HepG2 (cell line): ENCODE results near the gene CACNA1D.

Experiments
- CEBPZ ChIP-seq: IDR thresholded peaks from 2 replicates; pipeline ENCODE4 v1.6.1; 2012; ENCODE audit warnings: low read length, improper control_type of control experiment
- CREM ChIP-seq, 2 experiments: sonication (generic) in 1 of 2; formaldehyde crosslinking in 1 of 2; IDR thresholded peaks; 2 replicates each; pipeline versions ENCODE4 v1.4.0 to v1.6.1; 2016 to 2020; ENCODE audit warnings: antibody characterized with exemption in 1 of 2, mild to moderate bottlenecking in 1 of 2, missing genetic modification reagents in 1 of 2
- CTCF ChIP-seq: sonication (generic); formaldehyde crosslinking; IDR thresholded peaks from 2 replicates; pipeline ENCODE4 v1.5.0; 2020; ENCODE audit warnings: mild to moderate bottlenecking, missing genetic modification reagents, moderate library complexity
- EP300 ChIP-seq, 3 experiments: sonication (generic) in 1 of 3; formaldehyde crosslinking in 1 of 3; IDR thresholded peaks; 2 replicates each; pipeline versions ENCODE4 v1.5.1 to v1.6.1; 2011 to 2020; ENCODE audit warnings: low read depth in 2 of 3, low read length in 2 of 3, borderline replicate concordance in 1 of 3, improper control_type of control experiment in 1 of 3, mild to moderate bottlenecking in 1 of 3, missing genetic modification reagents in 1 of 3, moderate library complexity in 1 of 3
- GABPA ChIP-seq, 2 experiments: IDR thresholded peaks; 2 replicates each; pipeline ENCODE4 v1.6.1; 2011 to 2016; ENCODE audit warnings: low read depth in 2 of 2, low read length in 1 of 2, missing biosample characterization in 1 of 2, missing genetic modification characterization in 1 of 2
- MAFG ChIP-seq: sonication (generic); formaldehyde crosslinking; IDR thresholded peaks from 2 replicates; pipeline ENCODE4 v1.5.1; 2020; ENCODE audit warnings: mild to moderate bottlenecking, missing genetic modification reagents
- POLR2A ChIP-seq, 2 experiments: IDR thresholded peaks; 2 replicates each; pipeline ENCODE4 v1.6.1; 2011; ENCODE audit warnings: low read depth in 2 of 2, low read length in 2 of 2, mild to moderate bottlenecking in 1 of 2, moderate library complexity in 1 of 2; ENCODE audit not compliant: insufficient read depth in 1 of 2
- SETDB1 ChIP-seq: sonication (generic); formaldehyde crosslinking; IDR thresholded peaks from 2 replicates; pipeline ENCODE4 v1.5.1; 2020; ENCODE audit warnings: missing genetic modification reagents, mild to moderate bottlenecking, borderline replicate concordance
- TP53 ChIP-seq: sonication (generic); formaldehyde crosslinking; conservative IDR thresholded peaks from 2 replicates; pipeline ENCODE4 v1.4.0; 2020; ENCODE audit warnings: missing genetic modification reagents
- ZBTB8A ChIP-seq: sonication (generic); formaldehyde crosslinking; IDR thresholded peaks from 2 replicates; pipeline ENCODE4 v1.4.0; 2020; ENCODE audit warnings: mild to moderate bottlenecking, low read depth, missing genetic modification reagents, borderline replicate concordance
- ZC3H13 ChIP-seq: sonication (generic); formaldehyde crosslinking; IDR thresholded peaks from 2 replicates; pipeline ENCODE4 v1.8.1; 2023; ENCODE audit warnings: mild to moderate bottlenecking, missing genetic modification reagents, moderate library complexity
- ZNF841 ChIP-seq: sonication (generic); formaldehyde crosslinking; IDR thresholded peaks from 2 replicates; pipeline ENCODE4 v1.8.1; 2023; ENCODE audit warnings: missing genetic modification reagents, borderline replicate concordance
- ZNF891 ChIP-seq: sonication (generic); formaldehyde crosslinking; IDR thresholded peaks from 2 replicates; pipeline ENCODE4 v1.5.0; 2020; ENCODE audit warnings: mild to moderate bottlenecking, missing genetic modification reagents

GRCh38 chr3:53807117-53807810 lies 312.9 kb downstream of the CACNA1D start:
- no peak for TF ChIP-seq POLR2A (IDR thresholded peaks at IDR 0.05; ENCODE audit: insufficient read depth in 1 of 2, low read depth in 2 of 2, low read length in 2 of 2)
- no peak for TF ChIP-seq GABPA (IDR thresholded peaks at IDR 0.05; ENCODE audit: low read depth, low read length)
- no peak for TF ChIP-seq GABPA (CRISPR knock-in tag; IDR thresholded peaks at IDR 0.05; ENCODE audit: low read depth)
- TF ChIP-seq CREM (IDR thresholded peaks at IDR 0.05) = no peak
- TF ChIP-seq CREM (CRISPR knock-in tag; IDR thresholded peaks at IDR 0.05) = no peak
- TF ChIP-seq CTCF = no peak
- no peak for TF ChIP-seq TP53 (CRISPR knock-in tag)
- TF ChIP-seq MAFG (CRISPR knock-in tag) = no peak
- TF ChIP-seq ZC3H13 (CRISPR knock-in tag) = no peak
- no peak for TF ChIP-seq ZNF841 (CRISPR knock-in tag)
- no peak for TF ChIP-seq CEBPZ
- no peak for TF ChIP-seq SETDB1 (CRISPR knock-in tag)
- TF ChIP-seq ZBTB8A (CRISPR knock-in tag) = no peak
- TF ChIP-seq EP300 (IDR thresholded peaks at IDR 0.05; ENCODE audit: low read depth in 2 of 2, low read length in 2 of 2) = no peak
- no peak for TF ChIP-seq EP300 (CRISPR knock-in tag; IDR thresholded peaks at IDR 0.05; ENCODE audit: borderline replicate concordance)
- no peak for TF ChIP-seq ZNF891 (CRISPR knock-in tag)
